HG02623 (cell line): ENCODE data around the gene MAP3K15.
A peak's percentile ranks its signal among the peaks of the same experiment; 100 is the strongest.

Experiments used
- ATAC-seq: cut with Tn5 transposase; IDR thresholded peaks from one replicate; pipeline ENCODE4 v1.9.1; 2021; ENCODE audit warnings: moderate library complexity; ENCODE audit not compliant: unreplicated experiment

MAP3K15 gene

GRCh38 chrX:19392703-19393102 is 122.6 kb downstream of the MAP3K15 start:
- no peak for ATAC-seq

- no peak for ATAC-seq
Observed at GRCh38 chrX:19392078-19392477, 123.2 kb downstream of the MAP3K15 start.

GRCh38 chrX:19389227-19389845 is 126.0 kb downstream of the MAP3K15 start:
- no peak for ATAC-seq

GRCh38 chrX:19388741-19389140 is 126.6 kb downstream of the MAP3K15 start:
- ATAC-seq, result no peak

GRCh38 chrX:19388064-19388679 is 127.1 kb downstream of the MAP3K15 start:
- no peak for ATAC-seq

- ATAC-seq, result no peak
Observed at GRCh38 chrX:19386679-19387078, 128.6 kb downstream of the MAP3K15 start.

- no peak for ATAC-seq
Observed at GRCh38 chrX:19382555-19383145, 132.7 kb downstream of the MAP3K15 start.

- ATAC-seq, result no peak
Observed at GRCh38 chrX:19381326-19381725, 134.0 kb downstream of the MAP3K15 start.

- ATAC-seq, result no peak
Observed at GRCh38 chrX:19377799-19378198, 137.5 kb downstream of the MAP3K15 start.

- no peak for ATAC-seq
Observed at GRCh38 chrX:19375546-19375945, 139.8 kb downstream of the MAP3K15 start.

- ATAC-seq, result no peak
Observed at GRCh38 chrX:19373351-19373891, 141.9 kb downstream of the MAP3K15 start.

- peak; percentile 23 for ATAC-seq
Observed at GRCh38 chrX:19372547-19373331, 142.6 kb downstream of the MAP3K15 start.

- ATAC-seq, result peak; percentile 53
Observed at GRCh38 chrX:19372170-19372546, 143.2 kb downstream of the MAP3K15 start.

- ATAC-seq, result no peak
Observed at GRCh38 chrX:19370061-19370460, 145.2 kb downstream of the MAP3K15 start.

- no peak for ATAC-seq
Observed at GRCh38 chrX:19368576-19368975, 146.7 kb downstream of the MAP3K15 start.

- no peak for ATAC-seq
Observed at GRCh38 chrX:19361701-19362100, 153.6 kb downstream of the MAP3K15 start.

GRCh38 chrX:19360903-19361302 is 154.4 kb downstream of the MAP3K15 start:
- ATAC-seq, result no peak

- ATAC-seq, result no peak
Observed at GRCh38 chrX:19358521-19358920, 156.8 kb downstream of the MAP3K15 start.

GRCh38 chrX:19354625-19355024 is 160.7 kb downstream of the MAP3K15 start:
- no peak for ATAC-seq

GRCh38 chrX:19350941-19351384 is 164.3 kb downstream of the MAP3K15 start:
- peak; percentile 95 for ATAC-seq

- ATAC-seq, result no peak
Observed at GRCh38 chrX:19349264-19349663, 166.0 kb downstream of the MAP3K15 start.
